ENCODE results near the gene FBLN2. TPM values are rescaled to one million over a fixed set of nuclear protein-coding genes. Genes with fewer than 3 reads are reported as not detected.

The FBLN2 gene
- total and polyA plus RNA-seq, 5 donors from 2014 or later = not detected

DNA sequence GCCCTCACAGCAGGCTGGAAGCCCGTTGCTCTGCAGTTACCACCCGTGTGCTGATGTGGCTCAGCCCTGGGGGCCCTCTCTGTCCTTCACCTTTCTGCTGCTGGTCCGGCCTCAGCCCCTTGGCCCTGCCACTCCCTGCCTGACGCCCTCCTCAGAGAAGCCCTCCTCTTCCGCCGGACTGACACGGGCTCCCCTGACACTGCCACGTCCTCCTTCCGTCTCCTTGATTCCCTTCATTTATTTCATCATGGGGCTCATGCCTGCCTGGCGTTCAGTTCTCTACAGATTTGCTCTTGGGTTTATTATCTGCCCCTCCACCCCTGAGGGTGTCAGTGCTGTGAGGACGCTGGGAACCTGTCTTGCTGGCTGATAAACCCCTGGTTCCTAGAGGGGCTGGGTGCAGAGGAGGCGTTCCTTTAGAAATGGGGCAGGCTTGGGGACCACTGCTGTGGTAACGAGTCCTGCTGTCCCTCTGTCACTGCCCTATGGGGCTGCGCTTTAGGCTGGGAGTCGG lies 19.6 kb downstream of the FBLN2 start:
- Mint-ChIP-seq H3K36me3 (no peaks in the 10 kb centered on the region), H3K4me3 (no peak overlapping the region), H3K27me3 (peaks cover 17% of the 10 kb centered on the region), H3K4me1 (no peaks in the 10 kb centered on the region), H3K27ac (no peak overlapping the region), H3K9me3 (peaks cover 0 to 1% (median 0%) of the 10 kb centered on the region in 7 donors)
- Histone ChIP-seq H3K4me1 (ENCODE audit: control insufficient read depth, insufficient read depth, low read length, poor library complexity, severe bottlenecking) (no peaks in the 10 kb centered on the region), H3K36me3 (ENCODE audit: control insufficient read depth, insufficient read depth, low read length) (no peaks in the 10 kb centered on the region), H3K27ac (ENCODE audit: insufficient read depth, low read length, poor library complexity, severe bottlenecking) (no peak overlapping the region), H3K9me3 (ENCODE audit: control insufficient read depth in 2 of 2, low read length in 2 of 2) (no peaks in the 10 kb centered on the region), H3K27me3 (ENCODE audit: control insufficient read depth, insufficient read depth, low read length) (no peaks in the 10 kb centered on the region), H3K4me3 (ENCODE audit: low read depth, low read length) (no peak overlapping the region)
- ATAC-seq (ENCODE audit: low read depth in 2 of 2) = no peak
- no peak for DNase-seq

DNA sequence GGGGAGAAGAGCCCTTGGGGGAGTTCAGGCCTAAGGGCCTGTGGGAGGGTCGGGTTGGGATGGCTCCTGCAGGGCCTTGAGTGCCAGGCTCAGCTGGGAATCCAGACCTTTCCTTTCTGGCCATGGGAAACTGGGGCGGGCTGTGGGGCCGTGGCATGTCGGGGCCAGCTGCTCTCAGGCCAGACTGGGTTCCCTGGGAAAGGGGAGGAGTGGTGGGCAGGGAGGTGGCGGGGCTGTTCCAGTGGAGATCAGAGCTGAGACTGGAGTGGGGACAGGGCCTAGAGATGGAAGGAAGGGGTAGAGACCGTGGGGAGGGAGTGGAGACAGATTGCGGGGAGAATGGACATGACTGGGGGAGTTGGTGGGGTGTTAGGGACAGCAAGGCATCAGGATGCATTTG lies 20.3 kb downstream of the FBLN2 start:
- Histone ChIP-seq H3K27ac (ENCODE audit: insufficient read depth, low read length, poor library complexity, severe bottlenecking) (no peak overlapping the region), H3K4me1 (ENCODE audit: control insufficient read depth, insufficient read depth, low read length, poor library complexity, severe bottlenecking) (no peaks in the 10 kb centered on the region), H3K9me3 (ENCODE audit: control insufficient read depth in 2 of 2, low read length in 2 of 2) (no peaks in the 10 kb centered on the region), H3K36me3 (ENCODE audit: control insufficient read depth, insufficient read depth, low read length) (no peaks in the 10 kb centered on the region), H3K4me3 (ENCODE audit: low read depth, low read length) (no peak overlapping the region), H3K27me3 (ENCODE audit: control insufficient read depth, insufficient read depth, low read length) (no peaks in the 10 kb centered on the region)
- Mint-ChIP-seq H3K36me3 (no peaks in the 10 kb centered on the region), H3K27me3 (peaks cover 13% of the 10 kb centered on the region), H3K4me1 (no peaks in the 10 kb centered on the region), H3K9me3 (peaks cover 0 to 1% (median 0%) of the 10 kb centered on the region in 7 donors), H3K27ac (no peak overlapping the region), H3K4me3 (no peak overlapping the region)
- DNase-seq = no peak
- no peak for ATAC-seq (ENCODE audit: low read depth in 2 of 2)

DNA sequence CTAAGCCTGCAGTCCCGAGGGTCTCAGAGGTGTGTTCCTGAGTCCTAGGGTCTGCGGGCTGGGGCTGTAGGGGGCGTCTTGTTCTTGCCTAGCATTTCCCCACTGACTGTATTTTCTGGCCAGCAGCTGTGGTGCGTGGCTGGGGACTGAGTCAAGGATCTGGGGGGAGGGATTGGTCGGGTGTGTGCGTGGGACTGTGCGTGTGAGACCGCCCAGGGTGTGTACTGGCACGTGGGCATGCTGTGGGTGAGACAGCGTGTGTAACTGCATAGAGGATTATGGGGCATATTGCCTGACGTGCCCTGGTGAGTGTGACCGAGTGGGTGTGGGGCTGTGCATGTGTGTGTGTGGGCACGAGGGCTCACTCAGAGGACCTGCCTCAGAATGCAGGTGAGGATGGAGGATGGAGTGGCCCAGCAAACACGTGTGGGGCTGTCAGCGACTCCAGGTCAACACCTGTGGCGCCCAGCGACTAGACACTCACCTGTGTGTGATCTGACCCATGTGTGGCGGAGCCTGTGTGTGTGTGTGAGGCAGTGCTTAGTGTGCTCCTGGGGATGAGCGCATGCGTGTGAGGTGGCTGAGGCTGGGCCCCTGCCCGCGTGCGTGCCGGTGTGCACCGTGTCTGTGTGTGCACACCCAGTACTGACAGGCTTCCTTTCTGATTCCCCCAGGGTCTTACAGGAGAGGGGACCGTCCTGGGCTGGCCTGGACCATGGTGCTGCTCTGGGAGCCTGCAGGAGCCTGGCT lies 20.9 kb downstream of the FBLN2 start:
- Mint-ChIP-seq H3K4me1 (no peaks in the 10 kb centered on the region), H3K9me3 (peaks cover 0 to 1% (median 0%) of the 10 kb centered on the region in 7 donors), H3K27ac (no peak overlapping the region), H3K36me3 (no peaks in the 10 kb centered on the region), H3K27me3 (peaks cover 7% of the 10 kb centered on the region), H3K4me3 (no peak overlapping the region)
- H3K27me3 ChIP-seq (ENCODE audit: control insufficient read depth, insufficient read depth, low read length) = no peaks in the 10 kb centered on the region
- DNase-seq (no peak), ATAC-seq (ENCODE audit: low read depth in 2 of 2) (no peak)
- H3K36me3 ChIP-seq (ENCODE audit: control insufficient read depth, insufficient read depth, low read length) = no peaks in the 10 kb centered on the region
- H3K27ac ChIP-seq (ENCODE audit: insufficient read depth, low read length, poor library complexity, severe bottlenecking) = no peak overlapping the region
- no peaks in the 10 kb centered on the region for H3K4me1 ChIP-seq (ENCODE audit: control insufficient read depth, insufficient read depth, low read length, poor library complexity, severe bottlenecking)
- H3K4me3 ChIP-seq (ENCODE audit: low read depth, low read length) = no peak overlapping the region
- H3K9me3 ChIP-seq (ENCODE audit: control insufficient read depth in 2 of 2, low read length in 2 of 2) = no peaks in the 10 kb centered on the region

DNA sequence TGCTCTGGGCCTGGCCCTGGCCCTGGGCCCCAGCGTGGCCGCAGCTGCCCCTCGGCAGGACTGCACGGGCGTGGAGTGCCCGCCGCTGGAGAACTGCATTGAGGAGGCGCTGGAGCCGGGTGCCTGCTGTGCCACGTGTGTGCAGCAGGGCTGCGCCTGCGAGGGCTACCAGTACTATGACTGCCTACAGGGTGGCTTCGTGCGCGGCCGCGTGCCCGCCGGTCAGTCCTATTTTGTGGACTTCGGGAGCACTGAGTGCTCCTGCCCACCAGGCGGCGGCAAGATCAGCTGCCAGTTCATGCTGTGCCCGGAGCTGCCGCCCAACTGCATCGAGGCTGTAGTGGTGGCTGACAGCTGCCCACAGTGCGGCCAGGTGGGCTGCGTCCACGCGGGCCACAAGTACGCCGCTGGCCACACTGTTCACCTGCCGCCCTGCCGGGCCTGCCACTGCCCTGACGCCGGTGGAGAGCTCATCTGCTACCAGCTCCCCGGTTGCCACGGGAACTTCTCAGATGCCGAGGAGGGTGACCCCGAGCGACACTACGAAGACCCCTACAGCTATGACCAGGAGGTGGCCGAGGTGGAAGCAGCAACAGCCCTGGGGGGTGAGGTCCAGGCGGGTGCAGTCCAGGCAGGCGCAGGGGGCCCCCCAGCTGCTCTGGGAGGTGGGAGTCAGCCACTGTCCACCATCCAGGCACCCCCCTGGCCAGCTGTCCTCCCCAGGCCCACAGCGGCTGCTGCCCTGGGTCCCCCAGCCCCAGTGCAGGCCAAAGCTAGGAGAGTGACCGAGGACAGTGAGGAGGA lies 21.7 kb downstream of the FBLN2 start:
- no peak overlapping the region for H3K4me3 Mint-ChIP-seq
- no peaks in the 10 kb centered on the region for H3K27me3 ChIP-seq (ENCODE audit: control insufficient read depth, insufficient read depth, low read length)

DNA sequence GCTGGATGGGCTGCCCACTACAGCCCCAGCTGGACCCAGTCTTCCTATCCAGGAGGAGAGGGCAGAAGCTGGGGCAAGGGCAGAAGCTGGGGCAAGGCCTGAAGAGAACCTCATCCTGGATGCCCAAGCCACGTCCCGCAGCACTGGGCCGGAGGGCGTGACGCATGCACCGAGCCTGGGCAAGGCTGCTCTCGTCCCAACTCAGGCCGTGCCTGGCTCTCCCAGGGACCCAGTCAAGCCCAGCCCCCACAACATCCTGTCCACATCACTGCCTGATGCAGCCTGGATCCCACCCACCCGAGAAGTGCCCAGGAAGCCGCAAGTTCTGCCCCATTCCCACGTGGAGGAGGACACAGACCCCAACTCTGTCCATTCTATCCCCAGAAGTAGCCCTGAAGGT lies 22.3 kb downstream of the FBLN2 start:
- H3K9me3 ChIP-seq (ENCODE audit: control insufficient read depth in 2 of 2, low read length in 2 of 2) = no peaks in the 10 kb centered on the region
- H3K9me3 Mint-ChIP-seq = peaks cover 0 to 1% (median 0%) of the 10 kb centered on the region in 7 donors
- H3K36me3 ChIP-seq (ENCODE audit: control insufficient read depth, insufficient read depth, low read length) = no peaks in the 10 kb centered on the region
- DNase-seq (no peak), ATAC-seq (ENCODE audit: low read depth in 2 of 2) (no peak)
- H3K27ac Mint-ChIP-seq = no peak overlapping the region
- H3K4me3 ChIP-seq (ENCODE audit: low read depth, low read length) = no peak overlapping the region
- no peaks in the 10 kb centered on the region for H3K27me3 ChIP-seq (ENCODE audit: control insufficient read depth, insufficient read depth, low read length)
- peaks cover 6% of the 10 kb centered on the region for H3K27me3 Mint-ChIP-seq
- no peak overlapping the region for H3K4me3 Mint-ChIP-seq
- no peak overlapping the region for H3K27ac ChIP-seq (ENCODE audit: insufficient read depth, low read length, poor library complexity, severe bottlenecking)
- H3K4me1 Mint-ChIP-seq = no peaks in the 10 kb centered on the region
- no peaks in the 10 kb centered on the region for H3K4me1 ChIP-seq (ENCODE audit: control insufficient read depth, insufficient read depth, low read length, poor library complexity, severe bottlenecking)
- H3K36me3 Mint-ChIP-seq = no peaks in the 10 kb centered on the region

More for the DNA sequence above, 21.7 kb downstream of the FBLN2 start:
- no peak overlapping the region for H3K4me3 ChIP-seq (ENCODE audit: low read depth, low read length)
- no peaks in the 10 kb centered on the region for H3K4me1 Mint-ChIP-seq
- no peaks in the 10 kb centered on the region for H3K4me1 ChIP-seq (ENCODE audit: control insufficient read depth, insufficient read depth, low read length, poor library complexity, severe bottlenecking)
- H3K36me3 ChIP-seq (ENCODE audit: control insufficient read depth, insufficient read depth, low read length) = no peaks in the 10 kb centered on the region
- ATAC-seq (ENCODE audit: low read depth in 2 of 2) (no peak), DNase-seq (no peak)
- peaks cover 6% of the 10 kb centered on the region for H3K27me3 Mint-ChIP-seq
- H3K9me3 ChIP-seq (ENCODE audit: control insufficient read depth in 2 of 2, low read length in 2 of 2) = no peaks in the 10 kb centered on the region
- no peaks in the 10 kb centered on the region for H3K36me3 Mint-ChIP-seq
- H3K27ac ChIP-seq (ENCODE audit: insufficient read depth, low read length, poor library complexity, severe bottlenecking) = no peak overlapping the region
- H3K9me3 Mint-ChIP-seq = peaks cover 0 to 1% (median 0%) of the 10 kb centered on the region in 7 donors
- H3K27ac Mint-ChIP-seq = no peak overlapping the region

DNA sequence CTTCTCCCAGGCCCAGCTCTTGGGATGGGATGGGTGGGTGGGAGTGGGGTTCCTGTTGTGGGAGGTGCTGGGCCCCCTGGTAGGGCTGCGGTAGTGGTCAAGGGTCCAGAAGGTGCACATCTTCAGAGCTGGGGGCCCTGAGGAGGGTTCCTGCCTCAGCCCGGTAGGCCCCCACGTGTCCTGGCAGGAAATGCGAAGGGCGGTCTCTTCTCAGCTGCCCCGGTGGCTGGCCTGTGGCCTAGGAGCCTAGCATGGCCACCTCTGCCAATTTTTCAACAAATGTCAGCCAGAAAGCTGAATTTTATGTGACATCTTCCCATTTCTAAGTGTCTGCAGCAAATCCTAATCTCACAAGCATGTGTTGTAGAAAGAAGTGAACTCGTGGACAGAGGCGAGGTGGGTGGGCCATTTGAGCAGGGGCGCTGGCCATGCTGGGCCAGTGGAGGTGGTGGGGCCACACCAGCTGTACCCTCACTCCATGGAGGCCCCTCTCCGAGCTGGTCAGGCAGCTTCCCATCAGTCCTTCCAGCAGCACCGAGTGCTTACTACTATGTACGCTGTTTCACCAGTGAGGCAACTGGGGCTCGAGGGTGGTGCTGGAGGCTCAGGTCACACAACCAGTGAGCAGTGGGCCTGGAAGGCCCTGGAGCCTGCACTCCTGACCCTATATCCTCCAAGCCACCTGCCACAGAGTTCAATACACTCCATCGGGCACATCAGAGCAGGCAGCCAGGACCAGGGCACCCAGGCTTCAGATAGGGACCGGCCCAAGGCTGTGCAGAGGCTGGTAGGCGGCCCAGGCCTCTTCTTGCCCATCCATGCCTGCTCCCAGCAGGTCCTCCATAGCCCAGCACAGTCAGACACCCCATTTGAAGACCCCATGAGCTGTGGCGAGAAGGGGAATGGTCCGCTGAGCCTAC lies 23.2 kb downstream of the FBLN2 start:
- Mint-ChIP-seq H3K27me3 (no peaks in the 10 kb centered on the region), H3K4me3 (no peak overlapping the region), H3K36me3 (no peaks in the 10 kb centered on the region), H3K4me1 (no peaks in the 10 kb centered on the region), H3K27ac (no peak overlapping the region), H3K9me3 (peaks cover 0 to 1% (median 0%) of the 10 kb centered on the region in 7 donors)
- DNase-seq (no peak), ATAC-seq (ENCODE audit: low read depth in 2 of 2) (no peak)
- Histone ChIP-seq H3K4me1 (ENCODE audit: control insufficient read depth, insufficient read depth, low read length, poor library complexity, severe bottlenecking) (no peaks in the 10 kb centered on the region), H3K27me3 (ENCODE audit: control insufficient read depth, insufficient read depth, low read length) (no peaks in the 10 kb centered on the region), H3K4me3 (ENCODE audit: low read depth, low read length) (no peak overlapping the region), H3K27ac (ENCODE audit: insufficient read depth, low read length, poor library complexity, severe bottlenecking) (no peak overlapping the region), H3K36me3 (ENCODE audit: control insufficient read depth, insufficient read depth, low read length) (no peaks in the 10 kb centered on the region), H3K9me3 (ENCODE audit: control insufficient read depth in 2 of 2, low read length in 2 of 2) (no peaks in the 10 kb centered on the region)

DNA sequence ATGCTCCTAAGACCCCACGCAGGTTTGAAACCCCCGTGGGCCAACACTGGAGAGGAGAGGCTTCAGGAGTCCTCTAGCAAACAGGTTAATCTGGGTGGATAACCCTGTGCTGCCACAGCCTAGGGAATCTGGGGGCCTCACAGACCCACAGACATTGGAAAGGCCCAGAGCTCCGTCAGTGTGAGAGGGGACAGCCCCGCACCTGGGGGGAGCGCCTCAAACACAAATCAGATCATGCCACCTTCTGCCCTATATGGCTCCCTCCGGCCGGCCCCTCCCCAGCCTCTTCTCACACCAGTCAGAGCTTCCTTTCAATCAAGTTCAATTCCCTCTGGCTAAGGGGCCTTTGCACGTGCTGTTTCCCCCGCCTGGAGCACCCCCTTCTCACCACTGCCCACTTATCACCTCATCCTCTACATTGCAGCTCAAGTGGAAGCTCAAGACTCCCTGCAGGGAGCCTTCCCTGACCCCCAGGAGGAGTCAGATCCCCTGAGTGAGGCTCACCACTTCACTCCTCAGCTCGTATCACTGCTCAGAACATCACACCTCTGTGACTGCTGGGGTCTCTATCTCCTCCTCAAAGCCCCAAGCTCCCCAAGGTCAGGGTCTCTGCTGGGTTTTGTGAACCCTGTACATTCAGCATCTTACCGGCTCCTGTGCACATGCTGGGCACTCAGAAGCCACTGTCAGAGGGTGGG lies 24.1 kb downstream of the FBLN2 start:
- H3K4me1 ChIP-seq (ENCODE audit: control insufficient read depth, insufficient read depth, low read length, poor library complexity, severe bottlenecking) = no peaks in the 10 kb centered on the region
- Mint-ChIP-seq H3K4me3 (no peak overlapping the region), H3K36me3 (no peaks in the 10 kb centered on the region), H3K27ac (peak overlapping the region in 1 of 3 donors; percentile 76), H3K4me1 (no peaks in the 10 kb centered on the region), H3K9me3 (peaks cover 0 to 1% (median 0%) of the 10 kb centered on the region in 7 donors), H3K27me3 (no peaks in the 10 kb centered on the region)
- H3K4me3 ChIP-seq (ENCODE audit: low read depth, low read length) = no peak overlapping the region
- DNase-seq (no peak), ATAC-seq (ENCODE audit: low read depth in 2 of 2) (no peak)
- no peak overlapping the region for H3K27ac ChIP-seq (ENCODE audit: insufficient read depth, low read length, poor library complexity, severe bottlenecking)
- H3K27me3 ChIP-seq (ENCODE audit: control insufficient read depth, insufficient read depth, low read length) = no peaks in the 10 kb centered on the region
- no peaks in the 10 kb centered on the region for H3K36me3 ChIP-seq (ENCODE audit: control insufficient read depth, insufficient read depth, low read length)
- no peaks in the 10 kb centered on the region for H3K9me3 ChIP-seq (ENCODE audit: control insufficient read depth in 2 of 2, low read length in 2 of 2)

Measured in CD4-positive, CD25-positive, alpha-beta regulatory T cell (primary cell).